Measurements from ENCODE around the gene RIPOR2. TPM values are rescaled to one million over a fixed set of nuclear protein-coding genes. Genes with fewer than 3 reads are reported as not detected.
A peak's percentile ranks its signal among the peaks of the same experiment; 100 is the strongest.

The RIPOR2 gene
- total and polyA plus RNA-seq, 2 experiments from 2014 or later = 3.2 to 3.3 TPM

DNA sequence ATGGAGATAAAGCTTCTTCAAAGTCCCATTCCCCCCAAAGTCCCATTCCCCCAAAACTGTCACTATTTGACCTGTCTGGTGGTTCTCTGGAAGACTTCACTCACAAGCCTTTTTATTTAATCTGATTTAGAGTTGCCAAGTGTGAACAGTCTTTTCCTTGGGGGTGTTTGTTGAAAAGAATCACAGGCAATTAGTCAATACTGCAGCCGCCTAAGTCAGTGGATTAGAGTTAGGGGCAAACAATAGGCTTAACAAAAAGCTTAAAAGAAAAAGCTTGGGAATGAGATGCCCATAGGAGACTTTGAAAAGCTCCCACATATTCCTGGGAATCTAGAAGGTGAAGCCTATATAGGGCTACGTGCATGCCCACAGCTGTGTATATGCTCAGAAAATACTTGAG, 8.0 kb upstream of the RIPOR2 start:
- no peak for DNase-seq
- H4K20me1 ChIP-seq (ENCODE audit: insufficient read depth) = no peaks in the 10 kb centered on the region
- no peak overlapping the region for H2AFZ ChIP-seq
- no peaks in the 10 kb centered on the region for H3K36me3 ChIP-seq (ENCODE audit: low read depth)
- TF ChIP-seq EZH2phosphoT487 (IDR thresholded peaks at IDR 0.05; ENCODE audit: insufficient read depth, low read depth) (no peak), EZH2 (IDR thresholded peaks at IDR 0.05; ENCODE audit: insufficient read depth, poor library complexity, severe bottlenecking) (no peak)
- no peaks in the 10 kb centered on the region for H3K9me2 ChIP-seq (ENCODE audit: insufficient read depth)
- H3K27me3 ChIP-seq (replicated peaks; ENCODE audit: insufficient read depth) = no peaks in the 10 kb centered on the region; the same call in 1 of the 2 replicates
- in situ Hi-C loops (cut with MboI) = no loop called here
- H3K27ac ChIP-seq = no peak overlapping the region
- no peaks in the 10 kb centered on the region for H3K79me2 ChIP-seq (ENCODE audit: insufficient read depth)
- no peaks in the 10 kb centered on the region for H3F3A ChIP-seq (ENCODE audit: insufficient read depth)
- WGBS, 2 experiments (ENCODE audit: low coverage in 1 of 2, low lambda C conversion rate in 2 of 2, missing lambda C conversion rate in 2 of 2) = 46 to 60% methylated on average over 2 of the region's 2 CpGs
- H3K4me1 ChIP-seq (ENCODE audit: insufficient read depth) = no peaks in the 10 kb centered on the region
- no peak overlapping the region for H3K9ac ChIP-seq
- no peak overlapping the region for H3K4me3 ChIP-seq
- H3K4me2 ChIP-seq (ENCODE audit: unreplicated experiment) = no peak overlapping the region
- no peaks in the 10 kb centered on the region for H3K9me3 ChIP-seq (ENCODE audit: low read depth)

DNA sequence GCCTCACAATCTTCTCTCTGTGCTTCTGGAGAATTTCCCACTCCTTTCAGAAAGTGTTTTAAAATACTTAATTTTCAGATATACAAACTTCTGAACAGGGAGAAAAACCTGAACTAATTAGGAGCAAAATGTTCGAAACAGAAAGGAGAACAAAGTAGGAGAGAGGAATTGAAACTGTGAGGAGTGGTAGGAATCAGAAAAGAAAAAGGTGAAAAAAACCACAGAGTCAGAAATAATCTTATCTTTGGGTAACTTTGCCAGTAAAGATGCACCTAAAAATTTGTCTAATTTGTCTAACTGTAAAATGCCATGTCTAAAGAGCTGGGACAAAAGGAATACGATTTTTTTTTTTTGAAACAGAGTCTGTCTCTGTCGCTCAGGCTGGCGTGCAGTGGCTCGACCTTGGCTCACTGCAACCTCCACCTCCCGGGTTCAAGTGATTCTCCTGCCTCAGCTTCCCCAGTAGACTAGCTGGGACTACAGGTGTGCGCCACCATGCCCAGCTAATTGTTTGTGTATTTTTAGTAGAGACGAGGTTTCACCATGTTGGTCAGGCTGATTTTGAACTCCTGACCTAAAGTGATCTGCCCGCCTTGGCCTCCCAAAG, 4.7 kb upstream of the RIPOR2 start:
- in situ Hi-C loops (cut with MboI) = no loop called here
- Histone ChIP-seq H3K27me3 (replicated peaks; ENCODE audit: insufficient read depth) (no peaks in the 10 kb centered on the region), H3K4me1 (ENCODE audit: insufficient read depth) (no peaks in the 10 kb centered on the region), H3K4me2 (ENCODE audit: unreplicated experiment) (no peak overlapping the region), H3K36me3 (ENCODE audit: low read depth) (no peaks in the 10 kb centered on the region), H3K9ac (no peak overlapping the region), H4K20me1 (ENCODE audit: insufficient read depth) (no peaks in the 10 kb centered on the region), H3K79me2 (ENCODE audit: insufficient read depth) (no peaks in the 10 kb centered on the region), H3F3A (ENCODE audit: insufficient read depth) (no peaks in the 10 kb centered on the region), H3K4me3 (no peak overlapping the region), H3K9me2 (ENCODE audit: insufficient read depth) (no peaks in the 10 kb centered on the region), H2AFZ (no peak overlapping the region), H3K9me3 (ENCODE audit: low read depth) (no peaks in the 10 kb centered on the region), H3K27ac (no peak overlapping the region)
- WGBS, 2 experiments (ENCODE audit: low coverage in 1 of 2, low lambda C conversion rate in 2 of 2, missing lambda C conversion rate in 2 of 2) = 81 to 83% methylated on average over 9 of the region's 9 CpGs
- TF ChIP-seq EZH2 (IDR thresholded peaks at IDR 0.05; ENCODE audit: insufficient read depth, poor library complexity, severe bottlenecking) = no peak
- TF ChIP-seq EZH2phosphoT487 (IDR thresholded peaks at IDR 0.05; ENCODE audit: insufficient read depth, low read depth) = no peak
- DNase-seq = no peak

DNA sequence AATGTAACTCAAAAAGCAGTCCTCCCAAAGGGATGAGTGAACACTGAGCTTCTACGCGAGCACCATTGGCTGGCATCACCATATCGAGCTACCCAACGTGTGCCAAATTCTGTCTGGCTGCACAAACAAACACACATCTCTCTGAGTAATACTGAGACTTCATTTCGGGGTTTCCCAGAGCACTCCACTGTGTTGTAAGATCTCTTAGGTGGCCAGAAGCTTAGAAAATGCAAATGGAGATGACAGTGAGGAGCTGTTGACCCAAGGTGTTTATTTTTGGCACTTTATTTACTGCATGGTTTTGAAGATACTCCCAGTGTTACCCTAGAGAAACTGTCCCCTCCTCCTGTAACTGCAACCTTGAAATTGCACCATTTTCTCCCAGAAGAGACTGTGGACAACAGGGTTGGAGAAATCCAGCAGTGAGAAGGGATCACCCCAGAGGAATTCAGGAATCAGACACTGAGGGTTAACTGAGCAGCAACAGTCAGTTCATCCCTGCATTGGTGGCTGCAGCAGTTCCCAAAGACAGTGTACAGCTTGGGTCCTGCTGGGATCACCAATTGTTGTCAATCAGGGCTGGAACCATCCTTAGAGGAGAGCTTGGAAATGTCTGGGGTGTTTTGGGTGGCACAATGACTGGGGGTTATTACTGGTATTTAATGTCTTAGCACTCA, 1.0 kb upstream of the RIPOR2 start:
- H3K9me2 ChIP-seq (ENCODE audit: insufficient read depth) = no peaks in the 10 kb centered on the region
- no peak overlapping the region for H3K27ac ChIP-seq
- no peaks in the 10 kb centered on the region for H3K27me3 ChIP-seq (replicated peaks; ENCODE audit: insufficient read depth)
- in situ Hi-C loops (cut with MboI) = no loop called here
- peaks cover 9% of the 10 kb centered on the region; the same call in 1 of the 2 replicates for H3K4me1 ChIP-seq (ENCODE audit: insufficient read depth)
- H3K4me3 ChIP-seq = no peak overlapping the region
- DNase-seq = peak; percentile 6
- no peak overlapping the region for H2AFZ ChIP-seq
- no peak overlapping the region for H3K9ac ChIP-seq
- H3K79me2 ChIP-seq (ENCODE audit: insufficient read depth) = no peaks in the 10 kb centered on the region
- no peaks in the 10 kb centered on the region for H3K36me3 ChIP-seq (ENCODE audit: low read depth)
- 88 to 89% methylated on average over 5 of the region's 5 CpGs for WGBS, 2 experiments (ENCODE audit: low coverage in 1 of 2, low lambda C conversion rate in 2 of 2, missing lambda C conversion rate in 2 of 2)
- no peaks in the 10 kb centered on the region; the same call in 1 of the 2 replicates for H3F3A ChIP-seq (ENCODE audit: insufficient read depth)
- TF ChIP-seq EZH2 (IDR thresholded peaks at IDR 0.05; ENCODE audit: insufficient read depth, poor library complexity, severe bottlenecking) (no peak), EZH2phosphoT487 (IDR thresholded peaks at IDR 0.05; ENCODE audit: insufficient read depth, low read depth) (no peak)
- H3K4me2 ChIP-seq (ENCODE audit: unreplicated experiment) = no peak overlapping the region
- no peaks in the 10 kb centered on the region for H4K20me1 ChIP-seq (ENCODE audit: insufficient read depth)
- no peaks in the 10 kb centered on the region for H3K9me3 ChIP-seq (ENCODE audit: low read depth)

DNA sequence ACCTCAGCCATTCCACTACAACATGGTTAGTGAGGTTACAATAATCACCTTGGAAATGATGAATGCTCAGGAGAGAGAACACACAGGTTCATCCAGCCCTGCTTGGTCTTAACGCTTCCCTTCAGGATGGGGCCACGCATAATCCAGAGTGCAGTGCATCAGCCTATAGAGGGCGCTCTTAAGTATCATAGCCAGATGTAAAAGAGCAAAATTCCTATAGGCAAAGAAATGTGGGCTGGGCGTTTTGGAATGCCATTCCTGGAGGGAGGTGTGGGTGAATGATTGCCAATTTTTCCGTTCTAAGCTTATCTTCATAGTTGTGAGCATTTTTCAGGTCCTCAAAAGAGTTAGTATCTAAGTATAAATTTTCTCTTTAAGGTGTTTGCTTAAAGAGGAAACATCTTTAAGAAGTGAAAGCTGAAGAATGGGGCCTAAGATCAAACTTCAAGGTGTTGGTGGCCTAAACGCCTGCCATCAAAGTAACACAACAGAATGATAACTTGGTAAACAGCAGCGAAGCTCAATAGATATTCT, 1.8 kb downstream of the RIPOR2 start:
- in situ Hi-C loops (cut with MboI) = no loop called here
- H3K4me1 ChIP-seq (ENCODE audit: insufficient read depth) = peaks cover 27% of the 10 kb centered on the region
- H3K79me2 ChIP-seq (ENCODE audit: insufficient read depth) = no peaks in the 10 kb centered on the region
- no peak overlapping the region for H3K27ac ChIP-seq
- TF ChIP-seq EZH2 (IDR thresholded peaks at IDR 0.05; ENCODE audit: insufficient read depth, poor library complexity, severe bottlenecking) = no peak
- no peak for TF ChIP-seq EZH2phosphoT487 (IDR thresholded peaks at IDR 0.05; ENCODE audit: insufficient read depth, low read depth)
- H3K4me3 ChIP-seq = no peak overlapping the region
- 74% methylated on average over 7 of the region's 7 CpGs for WGBS, 2 experiments (ENCODE audit: low coverage in 1 of 2, low lambda C conversion rate in 2 of 2, missing lambda C conversion rate in 2 of 2)
- H4K20me1 ChIP-seq (ENCODE audit: insufficient read depth) = no peaks in the 10 kb centered on the region
- H3K9me2 ChIP-seq (ENCODE audit: insufficient read depth) = no peaks in the 10 kb centered on the region
- H3F3A ChIP-seq (ENCODE audit: insufficient read depth) = peaks cover 9% of the 10 kb centered on the region
- H3K4me2 ChIP-seq (ENCODE audit: unreplicated experiment) = no peak overlapping the region
- no peak overlapping the region for H3K9ac ChIP-seq
- peak; percentile 19 for DNase-seq
- no peaks in the 10 kb centered on the region for H3K9me3 ChIP-seq (ENCODE audit: low read depth)
- H3K27me3 ChIP-seq (replicated peaks; ENCODE audit: insufficient read depth) = no peaks in the 10 kb centered on the region
- H2AFZ ChIP-seq = no peak overlapping the region
- no peaks in the 10 kb centered on the region for H3K36me3 ChIP-seq (ENCODE audit: low read depth)

All from GM23248 (cell line).